SK-N-SH (cell line): ENCODE measurements around the gene MACROD2. TPM values are rescaled to one million over a fixed set of nuclear protein-coding genes. Genes with fewer than 3 reads are reported as not detected.

ENCODE experiments used
- CTCF ChIA-PET: fragments of 300-600, 350-600 bp; formaldehyde crosslinking; extraction: SDS; loops from one replicate; lab custom pipeline; 2021; lab: Yijun Ruan, JAX
- POLR2A ChIA-PET: fragments of 350-600 bp; sonication (Branson Sonifier 250); formaldehyde crosslinking; extraction: SDS; loops from one replicate; lab custom pipeline; 2020; ENCODE audit warnings: antibody characterized with exemption, inconsistent platforms; lab: Yijun Ruan, JAX
- DNase-seq: peaks from one replicate; pipeline ENCODE4 v3.0.0; 2012
- H2AFZ ChIP-seq: fragments of 200-600 bp; sonication (generic); 2 replicates; pipeline ENCODE4 v1.8.1; 2016; ENCODE audit warnings: antibody characterized with exemption, mild to moderate bottlenecking, low read depth
- H3F3A ChIP-seq: fragments of 200-600 bp; sonication (generic); replicated peaks from 2 replicates; pipeline ENCODE3; 2016; ENCODE audit warnings: antibody characterized with exemption, mild to moderate bottlenecking; ENCODE audit not compliant: insufficient read depth
- H3K27ac ChIP-seq, 2 experiments: fragments of 200-500 bp in 1 of 2; fragments of 200-600 bp in 1 of 2; sonication (Bioruptor generic) in 1 of 2; sonication (generic), shearing (Covaris generic) in 1 of 2; 2 replicates each; pipeline versions ENCODE4 v1.5.1 to v1.6.1; 2014 to 2016; ENCODE audit warnings: low read depth in 2 of 2, inconsistent platforms in 1 of 2, low read length in 1 of 2, mild to moderate bottlenecking in 1 of 2, mixed read lengths in 1 of 2
- H3K27me3 ChIP-seq: fragments of 200-600 bp; sonication (generic), shearing (Covaris generic); 2 replicates; pipeline ENCODE4 v1.6.1; 2016; ENCODE audit warnings: mixed run types; ENCODE audit not compliant: insufficient read depth
- H3K36me3 ChIP-seq, 2 experiments: fragments of 200-500 bp in 1 of 2; fragments of 200-600 bp in 1 of 2; sonication (Bioruptor generic) in 1 of 2; sonication (generic) in 1 of 2; replicated peaks in 1 of 2; 2 replicates each; pipeline versions ENCODE3 to v1.5.1; 2014 to 2016; ENCODE audit warnings: low read length in 1 of 2, mild to moderate bottlenecking in 1 of 2; ENCODE audit not compliant: insufficient read depth in 2 of 2, control insufficient read depth in 1 of 2
- H3K4me1 ChIP-seq, 2 experiments: fragments of 200-500 bp in 1 of 2; fragments of 200-600 bp in 1 of 2; sonication (Bioruptor generic) in 1 of 2; sonication (generic), shearing (Covaris generic) in 1 of 2; 2 replicates each; pipeline versions ENCODE4 v1.5.1 to v1.6.1; 2014 to 2016; ENCODE audit warnings: low read depth in 1 of 2, low read length in 1 of 2, mixed run types in 1 of 2; ENCODE audit not compliant: insufficient read depth in 2 of 2, control insufficient read depth in 1 of 2
- H3K4me2 ChIP-seq: fragments of 200-600 bp; sonication (generic), shearing (Covaris generic); 2 replicates; pipeline ENCODE4 v1.6.1; 2017; ENCODE audit warnings: mixed run types
- H3K4me3 ChIP-seq, 2 experiments: fragments of 200-500 bp in 1 of 2; fragments of 200-600 bp in 1 of 2; sonication (Bioruptor generic) in 1 of 2; sonication (generic), shearing (Covaris generic) in 1 of 2; 2 replicates each; pipeline versions ENCODE4 v1.5.1 to v1.8.1; 2014 to 2016; ENCODE audit warnings: low read depth in 2 of 2, inconsistent platforms in 1 of 2, low read length in 1 of 2, mild to moderate bottlenecking in 1 of 2, mixed read lengths in 1 of 2, moderate library complexity in 1 of 2
- H3K79me2 ChIP-seq: fragments of 200-600 bp; sonication (generic); 2 replicates; pipeline ENCODE4 v1.8.1; 2017; ENCODE audit warnings: mild to moderate bottlenecking; ENCODE audit not compliant: insufficient read depth
- H3K9ac ChIP-seq: fragments of 200-600 bp; sonication (generic); 2 replicates; pipeline ENCODE4 v1.6.1; 2017; ENCODE audit warnings: mixed run types
- H3K9me2 ChIP-seq: fragments of 200-600 bp; sonication (generic); 2 replicates; pipeline ENCODE4 v1.6.1; 2017; ENCODE audit warnings: mixed run types
- H3K9me3 ChIP-seq: fragments of 200-600 bp; sonication (generic); 2 replicates; pipeline ENCODE4 v1.6.1; 2017; ENCODE audit warnings: mixed run types, mild to moderate bottlenecking, moderate library complexity
- H4K20me1 ChIP-seq: fragments of 200-600 bp; sonication (generic); 2 replicates; pipeline ENCODE4 v1.6.1; 2017; ENCODE audit warnings: mild to moderate bottlenecking, mixed run types; ENCODE audit not compliant: insufficient read depth
- CHD2 ChIP-seq: fragments of 150-350 bp; IDR thresholded peaks from 2 replicates; pipeline ENCODE4 v1.6.1; 2018; ENCODE audit warnings: low read length; ENCODE audit not compliant: partially characterized antibody
- FOXJ3 ChIP-seq: sonication (generic); formaldehyde crosslinking; IDR thresholded peaks from 2 replicates; pipeline ENCODE4 v1.5.1; 2020; ENCODE audit warnings: mild to moderate bottlenecking, missing genetic modification reagents
- FOXM1 ChIP-seq: IDR thresholded peaks from 2 replicates; pipeline ENCODE4 v1.4.0; 2012; ENCODE audit warnings: low read depth, mild to moderate bottlenecking
- POLR2AphosphoS5 ChIP-seq: IDR thresholded peaks from 2 replicates; pipeline ENCODE4 v1.6.1; 2012; ENCODE audit warnings: low read depth, low read length
- RAD21 ChIP-seq: IDR thresholded peaks from 2 replicates; pipeline ENCODE4 v1.6.1; 2012; ENCODE audit warnings: mild to moderate bottlenecking, low read length
- RXRA ChIP-seq: IDR thresholded peaks from 2 replicates; pipeline ENCODE4 v1.4.0; 2012; ENCODE audit warnings: low read depth, mild to moderate bottlenecking, borderline replicate concordance
- SIN3A ChIP-seq: IDR thresholded peaks from 2 replicates; pipeline ENCODE4 v1.6.1; 2012; ENCODE audit warnings: low read depth, mild to moderate bottlenecking, low read length, moderate library complexity, borderline replicate concordance
- SMC3 ChIP-seq: IDR thresholded peaks from 2 replicates; pipeline ENCODE4 v1.6.1; 2012; ENCODE audit warnings: low read depth, low read length, improper control_type of control experiment
- USF1 ChIP-seq: IDR thresholded peaks from 2 replicates; pipeline ENCODE4 v1.4.0; 2012; ENCODE audit warnings: low read depth, borderline replicate concordance
- YY1 ChIP-seq: IDR thresholded peaks from 2 replicates; pipeline ENCODE4 v1.4.0; 2012; ENCODE audit warnings: low read depth, mild to moderate bottlenecking
- WGBS: methylation state at CpG from one replicate; pipeline ENCODE4 v1.1.6; 2017; ENCODE audit warnings: low lambda C conversion rate; 5-methylcytosine and 5-hydroxymethylcytosine counted together
- polyA plus RNA-seq, 3 experiments: library from polyadenylated mRNA; depleted of rRNA; stranded (reverse); fragments of >200 nt; gene quantifications; 2 replicates each; pipeline ENCODE4 v1.2.3, GENCODE V29; 2012
- TF ChIP-seq, protein P1 (sequence below): IDR thresholded peaks from 2 replicates; pipeline ENCODE4 v1.4.0; 2012; ENCODE audit warnings: low read depth, borderline replicate concordance
- TF ChIP-seq, protein P2 (sequence below): fragments of 150-350 bp; IDR thresholded peaks from 2 replicates; pipeline ENCODE4 v1.6.1; 2017; ENCODE audit warnings: antibody characterized with exemption, low read length, low read depth, borderline replicate concordance
- TF ChIP-seq, protein P3 (sequence below): fragments of 200-600 bp; sonication (generic); IDR thresholded peaks from 2 replicates; pipeline ENCODE4 v1.6.1; 2017; ENCODE audit warnings: antibody characterized with exemption, mild to moderate bottlenecking, moderate library complexity

Gene MACROD2
- polyA plus RNA-seq, 1 of the 3 experiments (the other 2 are of a cell fraction), result 0.33 TPM

- TF ChIP-seq, protein P1, sequence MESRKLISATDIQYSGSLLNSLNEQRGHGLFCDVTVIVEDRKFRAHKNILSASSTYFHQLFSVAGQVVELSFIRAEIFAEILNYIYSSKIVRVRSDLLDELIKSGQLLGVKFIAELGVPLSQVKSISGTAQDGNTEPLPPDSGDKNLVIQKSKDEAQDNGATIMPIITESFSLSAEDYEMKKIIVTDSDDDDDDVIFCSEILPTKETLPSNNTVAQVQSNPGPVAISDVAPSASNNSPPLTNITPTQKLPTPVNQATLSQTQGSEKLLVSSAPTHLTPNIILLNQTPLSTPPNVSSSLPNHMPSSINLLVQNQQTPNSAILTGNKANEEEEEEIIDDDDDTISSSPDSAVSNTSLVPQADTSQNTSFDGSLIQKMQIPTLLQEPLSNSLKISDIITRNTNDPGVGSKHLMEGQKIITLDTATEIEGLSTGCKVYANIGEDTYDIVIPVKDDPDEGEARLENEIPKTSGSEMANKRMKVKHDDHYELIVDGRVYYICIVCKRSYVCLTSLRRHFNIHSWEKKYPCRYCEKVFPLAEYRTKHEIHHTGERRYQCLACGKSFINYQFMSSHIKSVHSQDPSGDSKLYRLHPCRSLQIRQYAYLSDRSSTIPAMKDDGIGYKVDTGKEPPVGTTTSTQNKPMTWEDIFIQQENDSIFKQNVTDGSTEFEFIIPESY, result no peak
- TF ChIP-seq RXRA, result no peak
- no peak for TF ChIP-seq FOXM1
These were observed 510.2 kb downstream of the MACROD2 start (continued) for GRCh38 chr20:14505476-14505875.

GRCh38 chr20:14507711-14508110, 512.4 kb downstream of the MACROD2 start:
- H3K27me3 ChIP-seq, result no peaks in the 10 kb centered on the region
- TF ChIP-seq USF1 (no peak), RAD21 (no peak), SIN3A (no peak), CHD2 (no peak), YY1 (no peak), POLR2AphosphoS5 (no peak), FOXJ3 (CRISPR knock-in tag) (no peak), SMC3 (no peak)
- TF ChIP-seq, protein P2, sequence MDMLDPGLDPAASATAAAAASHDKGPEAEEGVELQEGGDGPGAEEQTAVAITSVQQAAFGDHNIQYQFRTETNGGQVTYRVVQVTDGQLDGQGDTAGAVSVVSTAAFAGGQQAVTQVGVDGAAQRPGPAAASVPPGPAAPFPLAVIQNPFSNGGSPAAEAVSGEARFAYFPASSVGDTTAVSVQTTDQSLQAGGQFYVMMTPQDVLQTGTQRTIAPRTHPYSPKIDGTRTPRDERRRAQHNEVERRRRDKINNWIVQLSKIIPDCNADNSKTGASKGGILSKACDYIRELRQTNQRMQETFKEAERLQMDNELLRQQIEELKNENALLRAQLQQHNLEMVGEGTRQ, result no peak
- TF ChIP-seq, protein P3, sequence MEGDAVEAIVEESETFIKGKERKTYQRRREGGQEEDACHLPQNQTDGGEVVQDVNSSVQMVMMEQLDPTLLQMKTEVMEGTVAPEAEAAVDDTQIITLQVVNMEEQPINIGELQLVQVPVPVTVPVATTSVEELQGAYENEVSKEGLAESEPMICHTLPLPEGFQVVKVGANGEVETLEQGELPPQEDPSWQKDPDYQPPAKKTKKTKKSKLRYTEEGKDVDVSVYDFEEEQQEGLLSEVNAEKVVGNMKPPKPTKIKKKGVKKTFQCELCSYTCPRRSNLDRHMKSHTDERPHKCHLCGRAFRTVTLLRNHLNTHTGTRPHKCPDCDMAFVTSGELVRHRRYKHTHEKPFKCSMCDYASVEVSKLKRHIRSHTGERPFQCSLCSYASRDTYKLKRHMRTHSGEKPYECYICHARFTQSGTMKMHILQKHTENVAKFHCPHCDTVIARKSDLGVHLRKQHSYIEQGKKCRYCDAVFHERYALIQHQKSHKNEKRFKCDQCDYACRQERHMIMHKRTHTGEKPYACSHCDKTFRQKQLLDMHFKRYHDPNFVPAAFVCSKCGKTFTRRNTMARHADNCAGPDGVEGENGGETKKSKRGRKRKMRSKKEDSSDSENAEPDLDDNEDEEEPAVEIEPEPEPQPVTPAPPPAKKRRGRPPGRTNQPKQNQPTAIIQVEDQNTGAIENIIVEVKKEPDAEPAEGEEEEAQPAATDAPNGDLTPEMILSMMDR, result no peak
- TF ChIP-seq, all 33 proteins: peak for 0
- Histone ChIP-seq H3K9me3 (no peaks in the 10 kb centered on the region), H3K36me3 (no peaks in the 10 kb centered on the region), H3F3A (no peaks in the 10 kb centered on the region), H3K27ac (no peak overlapping the region), H3K4me3 (no peak overlapping the region), H3K9me2 (no peaks in the 10 kb centered on the region), H3K79me2 (no peaks in the 10 kb centered on the region), H4K20me1 (no peaks in the 10 kb centered on the region), H3K9ac (no peak overlapping the region), H3K4me2 (no peak overlapping the region), H2AFZ (no peak overlapping the region), H3K4me1 (no peaks in the 10 kb centered on the region)
- ChIA-PET CTCF (no interaction called here), POLR2A (no interaction called here)
- 54% methylated on average over 2 of the region's 2 CpGs for WGBS
- no peak for DNase-seq
